GM19193 (cell line): ENCODE measurements around the gene ERGIC1.

Experiments
- POLR2A ChIP-seq: IDR thresholded peaks from 4 replicates; pipeline ENCODE4 v1.6.1; 2011; ENCODE audit not compliant: insufficient read depth, insufficient read length; ENCODE audit errors: extremely low read depth

The ERGIC1 gene

DNA sequence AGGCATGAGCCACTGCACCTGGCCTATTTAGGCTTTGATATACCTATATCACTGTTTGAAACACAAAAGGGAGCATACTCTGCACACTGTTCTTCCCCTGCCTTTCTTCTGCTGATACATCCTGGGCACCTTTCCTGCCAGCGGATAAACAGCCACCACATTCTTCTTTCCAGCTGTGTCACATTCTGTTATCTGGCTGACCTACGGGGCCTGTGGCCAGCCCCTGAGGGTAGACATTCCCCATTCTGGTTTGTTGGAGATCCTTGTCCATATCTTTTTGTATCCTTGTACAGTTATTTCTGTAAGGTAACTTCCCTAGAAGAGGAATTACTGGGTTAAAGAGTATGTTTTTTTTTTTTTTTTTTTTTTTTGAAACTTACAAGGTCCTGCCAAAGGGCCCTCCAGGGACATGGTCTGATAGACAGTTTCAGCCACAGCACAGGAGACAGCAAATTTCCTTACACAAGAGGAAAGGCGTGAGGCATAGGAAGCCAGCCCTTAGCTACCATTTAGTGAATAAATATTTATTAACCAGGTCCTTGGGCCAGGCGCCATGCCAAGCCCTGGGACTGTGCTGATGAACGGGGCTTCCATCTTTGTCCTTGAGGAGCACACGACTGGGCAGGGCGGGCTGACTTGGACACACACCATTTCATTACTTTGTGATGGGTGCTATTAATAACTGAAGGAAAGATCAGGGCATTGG, 57.8 kb downstream of the ERGIC1 start:
- TF ChIP-seq POLR2A: no peak

DNA sequence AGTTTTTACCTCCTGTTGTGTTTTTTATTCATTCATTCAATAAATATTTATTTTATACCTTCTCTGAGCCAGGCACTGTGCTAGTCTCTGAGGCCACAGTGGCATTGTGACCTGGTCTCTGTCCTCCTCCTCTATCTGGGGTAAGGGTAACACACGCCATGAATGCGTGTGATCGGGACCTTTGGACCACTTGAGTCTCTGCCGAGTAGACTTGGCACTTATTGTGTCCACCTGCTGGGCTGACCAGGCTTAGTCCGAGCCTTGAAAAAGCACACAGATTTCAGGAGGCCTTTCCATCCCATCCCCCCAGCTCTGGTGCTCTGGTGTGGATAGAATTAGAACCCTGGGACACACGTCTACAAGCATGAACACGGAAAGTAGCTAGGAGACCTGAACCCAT, 58.7 kb downstream of the ERGIC1 start:
- no peak for TF ChIP-seq POLR2A

DNA sequence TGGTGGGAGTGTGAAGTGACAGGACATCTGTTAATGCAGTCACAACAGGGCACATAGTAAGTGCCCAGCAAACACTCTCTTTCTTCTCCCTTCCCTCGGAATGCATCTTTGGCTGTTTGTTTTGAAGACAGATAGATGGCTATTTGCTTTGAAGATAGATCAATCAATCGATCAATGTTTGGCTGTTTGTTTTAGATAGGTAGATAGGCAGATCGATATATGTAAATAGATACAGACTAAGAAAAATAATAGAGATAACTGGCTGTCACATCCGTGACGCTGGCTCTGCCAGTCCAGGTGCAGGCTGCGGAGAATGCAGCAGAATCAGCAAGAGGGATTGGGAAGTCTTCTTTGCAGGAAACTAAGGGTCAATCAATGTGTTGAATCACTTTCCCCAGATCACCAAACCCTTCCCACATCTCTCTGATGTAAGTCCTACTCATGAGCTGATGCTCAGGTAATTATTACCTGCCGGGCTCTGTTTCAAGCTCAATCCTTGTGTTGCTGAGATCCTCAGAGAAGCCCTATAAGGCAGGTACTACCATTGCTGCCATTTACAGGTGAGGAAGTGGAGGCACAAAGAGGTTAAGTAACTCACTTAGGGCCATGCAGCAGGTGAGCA, 60.8 kb downstream of the ERGIC1 start:
- TF ChIP-seq POLR2A: no peak

DNA sequence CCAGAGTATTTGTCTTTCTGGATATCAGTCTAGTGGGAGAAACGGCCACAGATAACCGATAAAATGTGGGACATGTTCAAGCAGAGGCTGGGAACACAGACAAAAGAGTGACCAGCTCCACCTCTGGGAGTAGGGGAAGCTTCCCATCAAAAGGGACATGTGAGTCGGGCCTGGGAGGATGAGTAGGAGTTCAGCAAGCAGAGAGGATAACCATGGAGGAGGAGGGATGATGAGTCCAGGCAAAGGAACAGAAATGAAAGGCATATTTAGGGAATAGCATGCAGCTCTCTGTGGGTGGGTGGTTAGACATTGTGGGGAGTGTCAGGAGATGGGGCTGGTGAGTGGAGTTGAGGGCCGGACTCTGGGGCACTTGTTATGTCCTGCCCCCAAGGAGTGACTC, 61.5 kb downstream of the ERGIC1 start:
- no peak for TF ChIP-seq POLR2A

DNA sequence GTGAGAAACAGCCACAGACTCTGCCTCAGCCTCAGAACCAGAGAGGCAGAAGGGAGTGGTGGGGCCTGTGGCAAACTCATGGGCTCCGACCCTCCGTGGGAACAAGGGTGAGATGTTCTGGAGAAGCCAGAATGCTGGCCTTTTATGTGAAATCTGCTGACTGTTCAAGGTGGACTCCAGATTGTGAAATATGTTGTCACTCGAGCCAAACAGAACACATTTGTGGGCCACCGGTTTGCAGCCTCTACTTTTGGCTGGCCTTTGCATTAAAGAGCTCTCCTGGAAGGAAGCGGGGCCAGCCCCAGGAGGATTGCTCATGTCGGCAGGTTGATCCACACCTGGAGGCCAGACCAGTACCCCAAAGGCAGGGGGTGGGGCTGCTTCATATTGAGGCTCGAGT, 62.4 kb downstream of the ERGIC1 start:
- TF ChIP-seq POLR2A: no peak

DNA sequence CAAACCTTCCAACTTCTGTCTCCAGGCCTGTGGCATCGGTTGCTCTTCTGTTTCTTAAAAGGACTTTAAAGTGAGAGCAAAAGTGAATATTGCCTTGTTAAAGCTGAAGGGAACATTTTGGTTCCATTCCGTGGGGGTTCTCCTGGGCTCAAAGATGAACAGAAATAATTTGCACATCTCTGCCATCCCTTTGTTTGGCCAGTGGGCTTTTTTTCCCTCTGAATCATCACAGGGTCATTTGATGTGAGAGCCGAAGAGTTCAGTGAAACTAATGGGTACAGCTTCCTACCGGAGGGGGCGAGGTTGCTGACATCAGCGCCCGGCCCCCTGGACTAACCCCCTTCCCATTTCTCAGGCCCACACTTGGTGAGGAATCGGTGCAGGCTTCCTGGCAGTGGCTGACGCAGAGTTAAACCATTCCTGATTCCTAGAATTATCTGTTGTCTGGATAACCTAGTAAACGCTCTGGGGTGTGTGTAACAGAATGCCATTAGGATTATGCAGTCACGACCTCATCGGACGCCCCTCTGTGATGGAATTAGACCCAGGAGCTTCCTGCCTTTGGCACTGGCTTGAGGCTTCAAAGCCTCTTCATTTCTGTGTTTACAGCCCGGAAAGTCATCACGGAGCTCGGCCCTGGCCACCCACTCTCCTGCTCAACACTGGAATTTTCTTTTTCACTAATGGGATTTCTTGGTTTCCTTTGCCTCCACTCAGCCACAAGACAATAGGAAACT, 63.6 kb downstream of the ERGIC1 start:
- no peak for TF ChIP-seq POLR2A

DNA sequence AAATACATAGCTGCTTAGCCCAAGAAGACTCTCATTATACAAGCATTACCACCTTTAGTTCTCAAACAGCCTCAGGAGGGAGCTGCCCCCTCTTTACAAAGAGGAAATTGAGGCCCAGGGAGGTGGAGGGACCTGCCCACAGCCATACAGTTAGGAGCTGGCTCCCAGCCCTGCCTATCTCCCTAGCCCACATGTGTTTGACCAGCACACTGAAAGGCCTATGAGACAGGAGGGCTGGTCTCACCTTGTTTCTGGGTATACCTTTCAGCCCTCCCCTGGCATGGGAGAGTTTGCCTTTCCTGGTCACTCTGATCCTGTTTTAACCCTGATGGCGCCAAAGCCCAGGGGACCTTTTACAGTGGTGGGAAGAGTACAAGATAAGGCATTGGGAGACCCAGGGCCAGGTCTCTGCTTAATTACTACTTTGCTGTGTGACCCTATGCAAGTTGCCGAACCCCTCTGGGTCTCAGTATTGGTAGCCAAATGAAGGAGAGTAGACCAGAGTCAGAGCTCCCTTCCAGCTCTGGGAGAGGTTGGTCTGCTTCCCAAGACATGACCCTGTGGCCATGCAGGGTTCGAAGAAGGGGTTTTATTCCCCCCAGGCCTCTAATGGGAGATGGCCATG, 64.3 kb downstream of the ERGIC1 start:
- TF ChIP-seq POLR2A: no peak

DNA sequence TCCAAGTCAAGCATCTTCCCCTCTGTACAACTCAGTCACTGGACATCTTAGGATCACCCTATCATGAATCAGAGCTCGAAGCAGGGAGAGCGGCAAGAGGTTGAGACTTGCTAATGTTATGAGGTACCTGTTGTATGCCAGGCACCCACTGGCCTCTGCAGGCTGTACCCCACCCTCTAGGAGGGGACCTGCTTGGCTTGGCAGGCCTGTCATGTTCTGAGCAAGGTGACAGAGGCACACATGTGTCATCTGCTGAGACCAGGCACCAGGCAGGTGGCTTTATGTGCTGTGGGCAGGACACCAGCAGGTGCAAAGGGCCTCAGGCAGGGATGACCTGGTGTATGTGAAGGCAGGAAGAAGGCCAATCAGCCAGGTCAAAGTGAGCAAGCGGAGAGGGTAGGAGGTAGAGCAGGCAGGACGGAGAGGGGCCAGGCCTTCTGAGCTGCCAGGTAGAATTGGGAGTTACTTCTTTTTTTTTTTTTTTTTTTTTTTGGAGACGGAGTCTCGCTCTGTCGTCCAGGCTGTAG, 64.9 kb downstream of the ERGIC1 start:
- TF ChIP-seq POLR2A: no peak

DNA sequence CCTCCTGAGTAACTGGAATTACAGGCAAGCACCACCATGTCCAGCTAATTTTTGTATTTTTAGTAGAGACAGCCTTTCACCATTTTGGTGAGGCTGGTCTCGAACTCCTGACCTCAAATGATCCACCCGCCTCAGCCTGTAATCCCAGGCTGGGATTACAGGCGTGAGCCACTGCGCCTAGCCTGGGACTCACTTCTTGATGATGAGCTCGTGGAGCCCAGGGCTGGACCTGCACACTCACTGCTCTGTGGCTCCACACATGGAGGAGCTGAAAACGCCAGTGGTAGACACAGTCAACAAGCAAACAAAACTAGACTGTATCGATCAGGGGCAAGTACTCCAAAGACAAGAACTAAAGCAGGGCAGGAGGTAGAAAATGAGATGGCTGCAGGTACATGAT, 65.4 kb downstream of the ERGIC1 start:
- TF ChIP-seq POLR2A: no peak

DNA sequence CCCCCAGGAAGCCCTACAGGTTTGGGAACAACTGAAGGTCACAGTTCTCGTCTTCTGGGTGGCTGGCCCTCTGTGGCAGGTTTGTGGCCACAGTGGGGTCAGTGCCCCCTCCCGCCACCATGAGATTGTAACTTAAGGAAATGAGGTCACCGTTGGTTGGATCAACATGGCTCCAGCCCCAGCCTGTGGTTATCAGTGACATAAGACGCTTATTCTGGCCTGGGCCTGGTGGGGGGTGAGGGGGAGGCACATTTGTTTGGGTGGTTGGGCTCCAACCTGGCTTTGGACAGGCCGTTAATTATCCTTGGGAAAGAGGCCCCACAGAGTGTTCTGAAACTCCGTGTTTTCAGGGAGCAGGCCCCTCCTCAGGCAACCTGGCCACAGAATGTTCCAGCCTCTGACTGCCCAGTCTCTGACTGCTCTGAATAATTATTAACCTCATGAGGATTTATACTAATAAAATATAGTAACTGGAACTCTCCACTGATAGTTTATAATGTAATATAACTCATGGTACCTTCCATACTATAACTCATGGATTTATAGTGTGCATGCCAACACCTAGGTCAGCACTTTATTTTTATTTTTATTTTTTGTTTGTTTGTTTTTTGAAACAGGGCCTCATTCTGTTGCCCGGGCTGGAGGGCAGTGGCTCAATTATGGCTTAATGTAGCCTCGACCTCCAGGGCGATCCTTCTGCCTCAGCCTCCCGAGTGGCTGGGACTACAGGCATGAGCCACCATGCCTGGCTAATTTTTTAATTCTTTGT, 67.1 kb downstream of the ERGIC1 start:
- no peak for TF ChIP-seq POLR2A

DNA sequence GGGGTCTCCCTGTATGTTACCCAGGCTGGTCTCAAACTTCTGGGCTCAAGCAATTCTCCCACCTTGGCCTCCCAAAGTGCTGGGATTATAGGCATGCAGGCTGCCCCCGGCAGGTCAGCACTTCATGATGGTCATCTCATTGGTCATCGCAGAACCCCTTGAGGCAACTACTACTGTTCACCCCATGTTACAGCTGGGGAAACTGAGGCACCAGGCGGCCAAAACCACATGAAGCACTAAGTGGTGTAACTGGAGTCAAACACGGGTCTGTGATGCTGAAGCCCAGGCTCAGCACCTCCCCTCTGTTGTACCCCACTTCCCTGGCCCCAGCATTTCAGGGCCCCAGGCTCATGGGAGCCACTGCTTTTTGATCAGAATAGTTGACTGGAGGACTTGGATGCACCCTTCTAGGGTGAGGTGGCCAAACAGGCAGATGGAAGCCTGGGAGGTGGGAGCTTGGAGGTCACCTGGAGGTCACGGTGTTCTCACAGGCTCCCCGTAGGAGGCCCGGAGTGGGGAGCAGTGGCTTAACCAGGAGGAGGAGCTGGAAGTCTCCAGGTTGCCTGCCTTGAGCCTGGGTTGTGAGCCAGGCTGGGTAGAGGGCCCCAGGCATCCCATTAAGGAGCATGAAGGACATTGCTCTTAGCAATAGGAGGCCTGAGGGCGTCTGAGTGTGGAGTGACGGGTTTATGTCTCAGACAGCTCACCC, 67.9 kb downstream of the ERGIC1 start:
- no peak for TF ChIP-seq POLR2A

DNA sequence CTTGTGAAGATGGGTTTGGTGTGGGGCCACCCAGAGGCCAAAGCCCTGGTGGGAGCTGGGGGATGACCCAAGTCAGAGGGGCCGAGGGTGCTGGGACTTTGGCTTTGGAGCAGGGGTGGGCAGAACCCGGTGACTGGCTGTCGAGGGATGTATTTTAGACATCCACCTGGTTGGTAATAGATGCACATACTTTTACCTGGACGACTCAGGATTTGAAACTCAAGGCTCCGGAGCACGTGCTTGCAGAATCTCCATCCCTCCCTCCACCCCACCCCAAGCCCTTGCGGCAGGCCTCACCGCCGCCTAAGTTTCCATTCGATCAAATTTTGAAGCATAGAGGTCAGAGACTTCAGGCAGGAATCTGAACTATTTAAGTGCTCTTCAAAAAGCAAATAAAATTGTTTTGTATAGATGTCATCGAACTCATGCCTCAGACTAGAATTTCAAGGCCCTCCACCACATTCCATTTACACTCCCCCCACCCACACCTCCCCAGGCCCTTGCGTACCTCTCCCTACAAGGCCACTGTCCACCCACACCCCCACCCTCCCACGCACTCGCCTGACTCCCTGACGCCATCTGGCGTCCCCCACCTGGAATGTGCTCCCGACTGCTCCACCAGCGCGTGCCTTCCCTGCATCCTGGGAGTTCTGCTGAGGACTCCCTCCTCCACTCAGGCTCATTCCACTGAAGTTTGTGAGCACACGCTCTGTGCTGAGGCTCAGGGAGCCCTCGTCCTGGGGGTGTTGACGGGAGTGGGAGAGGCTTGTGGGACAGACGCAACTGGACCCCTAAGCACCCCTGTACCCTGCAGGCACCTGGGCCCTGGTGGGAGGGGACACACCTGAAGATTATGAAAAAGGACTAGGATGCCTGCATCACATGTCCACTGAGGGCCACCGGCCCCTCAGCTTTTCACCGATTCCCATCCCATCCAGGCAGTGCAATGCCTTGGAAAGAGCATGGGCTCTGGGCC, 68.7 kb downstream of the ERGIC1 start:
- no peak for TF ChIP-seq POLR2A

DNA sequence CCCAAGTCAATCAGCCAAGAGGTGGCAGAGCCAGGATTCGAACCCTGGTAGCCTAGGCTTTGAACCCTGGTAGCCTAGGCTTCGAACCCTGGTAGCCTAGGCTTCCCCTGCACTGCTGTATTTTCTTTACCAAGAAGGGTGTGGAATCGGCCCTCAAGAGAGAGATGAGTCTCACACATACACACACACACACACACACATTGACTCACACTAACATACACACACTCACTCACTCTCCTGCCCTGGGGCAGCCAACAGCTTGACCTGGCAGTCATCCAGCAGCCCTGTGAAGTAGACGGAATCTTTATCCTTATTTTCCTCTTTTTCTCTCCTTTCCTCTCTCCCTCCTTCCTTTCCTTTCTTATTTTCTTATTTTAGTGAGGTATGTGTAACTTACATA, 69.7 kb downstream of the ERGIC1 start:
- no peak for TF ChIP-seq POLR2A
